Naive thymus-derived CD8-positive, alpha-beta T cell (primary cell): ENCODE data around the gene B3GNT8. TPM values are rescaled to one million over a fixed set of nuclear protein-coding genes. Genes with fewer than 3 reads are reported as not detected.
"Not testable (repeated sequence)": the region's sequence is repeated elsewhere in the genome, so short reads cannot be mapped to it uniquely, and the experiment has no call there.

Source experiments
- ATAC-seq, 2 donors: fragments of 150-1000 bp; cut with Tn5 transposase in 1 of 2; sonication (Bioruptor Pico), chemical (Tn5 transposase) in 1 of 2; 1 replicate in 1 of 2; 2 replicates in 1 of 2; pipeline ENCODE4 v1.10.0; 2021; ENCODE audit warnings: mild to moderate bottlenecking in 2 of 2, moderate library complexity in 2 of 2
- POLR2A ChIA-PET: fragments of 350-600 bp; sonication (Branson Sonifier 250); formaldehyde crosslinking; loops from one replicate; lab custom pipeline; 2021; ENCODE audit warnings: antibody characterized with exemption; lab: Charles Lee
- DNase-seq, 10 donors: peaks; one replicate each; pipeline versions ENCODE4 v3.0.0 to v3.0.0-alpha.2; 2020 to 2022
- H3K27ac Mint-ChIP-seq, 10 donors: one replicate each; pipeline ENCODE4 v1.8.0; 2020 to 2022; ENCODE audit warnings: mild to moderate bottlenecking in 10 of 10, mixed read lengths in 10 of 10, moderate library complexity in 4 of 10, inconsistent platforms in 1 of 10
- H3K27me3 Mint-ChIP-seq, 5 donors: one replicate each; pipeline ENCODE4 v1.8.0; 2021 to 2022; ENCODE audit warnings: mixed read lengths in 5 of 5
- H3K36me3 Mint-ChIP-seq, 3 donors: one replicate each; pipeline ENCODE4 v1.8.0; 2020 to 2022; ENCODE audit warnings: mixed read lengths in 3 of 3, mild to moderate bottlenecking in 2 of 3, inconsistent platforms in 1 of 3
- H3K4me1 Mint-ChIP-seq, 4 donors: one replicate each; pipeline ENCODE4 v1.8.0; 2021 to 2022; ENCODE audit warnings: mixed read lengths in 4 of 4
- H3K4me3 Mint-ChIP-seq, 10 donors: one replicate each; pipeline ENCODE4 v1.8.0; 2020 to 2022; ENCODE audit warnings: mild to moderate bottlenecking in 10 of 10, mixed read lengths in 10 of 10, moderate library complexity in 6 of 10, inconsistent platforms in 1 of 10
- H3K9me3 Mint-ChIP-seq, 9 donors: one replicate each; pipeline ENCODE4 v1.8.0; 2020 to 2022; ENCODE audit warnings: mixed read lengths in 9 of 9, mild to moderate bottlenecking in 3 of 9, inconsistent platforms in 1 of 9, moderate library complexity in 1 of 9
- polyA plus RNA-seq, 3 donors: library from polyadenylated mRNA; unstranded; fragments of 300-500 nt; fragmentation: Illumina TruSeq; gene quantifications; one replicate each; pipeline ENCODE4 v1.2.3, GENCODE V29; 2021
- total RNA-seq, 8 experiments: library from RNA in 2 of 8; stranded (reverse) in 2 of 8; gene quantifications; one replicate each; pipeline ENCODE4 v1.2.3 and lab custom pipeline; 2021 to 2026

B3GNT8 gene
- total and polyA plus RNA-seq, 5 experiments from 2014 or later: 0.33 to 1.1 (median 0.41) TPM

DNA sequence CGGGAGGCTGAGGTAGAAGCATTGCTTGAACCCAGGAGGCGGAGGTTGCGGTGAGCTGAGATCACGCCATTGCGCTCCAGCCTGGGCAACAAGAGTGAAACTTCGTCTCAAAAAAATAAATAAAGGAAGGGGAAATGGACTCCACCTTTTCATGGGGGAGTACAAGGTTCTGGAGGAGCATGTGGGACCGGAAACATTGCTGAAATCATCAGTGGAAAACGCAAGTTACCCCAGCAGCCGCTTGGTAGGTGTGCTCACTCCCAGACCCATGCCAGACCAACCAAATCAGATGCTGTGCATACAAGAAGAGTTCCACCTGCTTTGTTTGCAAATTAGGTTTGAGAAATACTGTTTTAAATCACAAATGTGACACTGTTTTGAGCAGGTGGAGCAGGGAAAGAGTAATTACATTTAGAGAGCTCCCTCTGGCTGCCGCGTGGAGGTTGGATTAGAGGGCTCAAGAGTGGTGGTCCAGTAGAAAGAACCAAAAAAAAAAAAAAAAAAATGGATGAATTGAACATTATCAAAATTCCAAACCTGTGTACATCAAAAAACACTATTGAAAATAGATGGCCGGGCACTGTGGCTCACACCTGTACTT is 20.7 kb upstream of the B3GNT8 start:
- Mint-ChIP-seq H3K4me3 (peak overlapping the region in 6 of 10 donors; percentile 12 to 48 (median 28)), H3K36me3 (no peaks in the 10 kb centered on the region), H3K27me3 (peaks cover 2 to 31% (median 18%) of the 10 kb centered on the region in 5 donors), H3K27ac (no peak overlapping the region), H3K9me3 (no peaks in the 10 kb centered on the region), H3K4me1 (peaks cover 6 to 16% (median 13%) of the 10 kb centered on the region in 4 donors)
- ATAC-seq: no peak
- POLR2A ChIA-PET: interaction anchor here (1.0 to 2.0 kb wide), 5 partner anchors 9 to 149 kb away, joined by 3 to 16 read pairs (median 4); no protein-coding TSS in a partner anchor
- no peak for DNase-seq

DNA sequence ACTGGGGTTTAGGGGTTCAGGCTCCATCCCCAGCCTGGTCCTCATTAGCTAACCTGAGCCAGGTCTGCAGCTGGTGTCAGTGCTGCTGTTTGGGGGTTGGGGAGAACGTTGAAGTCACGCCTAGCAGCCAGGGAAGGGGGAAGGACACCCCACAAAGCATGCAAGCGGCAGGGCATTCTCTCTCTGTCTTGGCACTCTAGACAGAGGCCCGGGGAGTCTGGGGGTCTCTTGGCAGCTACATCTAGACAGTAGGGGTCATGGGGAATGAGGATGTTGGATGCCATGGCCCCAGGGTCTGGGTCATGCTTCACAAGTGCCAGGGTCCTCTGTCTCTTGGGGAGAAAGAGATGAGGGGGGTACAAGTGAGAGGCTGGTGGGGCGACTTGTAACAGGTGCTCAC is 18.4 kb upstream of the B3GNT8 start:
- POLR2A ChIA-PET: interaction anchor here (0.7 kb wide), 1 partner anchor 82 kb away, joined by 5 read pairs; the partner anchor contains the start of gene B9D2
- H3K27ac Mint-ChIP-seq: no peak overlapping the region
- ATAC-seq (no peak), DNase-seq (no peak)
- peaks cover 2 to 31% (median 18%) of the 10 kb centered on the region in 5 donors for H3K27me3 Mint-ChIP-seq
- no peaks in the 10 kb centered on the region for H3K36me3 Mint-ChIP-seq
- H3K9me3 Mint-ChIP-seq: no peaks in the 10 kb centered on the region
- no peak overlapping the region for H3K4me3 Mint-ChIP-seq
- H3K4me1 Mint-ChIP-seq: peaks cover 7 to 18% (median 13%) of the 10 kb centered on the region in 4 donors

DNA sequence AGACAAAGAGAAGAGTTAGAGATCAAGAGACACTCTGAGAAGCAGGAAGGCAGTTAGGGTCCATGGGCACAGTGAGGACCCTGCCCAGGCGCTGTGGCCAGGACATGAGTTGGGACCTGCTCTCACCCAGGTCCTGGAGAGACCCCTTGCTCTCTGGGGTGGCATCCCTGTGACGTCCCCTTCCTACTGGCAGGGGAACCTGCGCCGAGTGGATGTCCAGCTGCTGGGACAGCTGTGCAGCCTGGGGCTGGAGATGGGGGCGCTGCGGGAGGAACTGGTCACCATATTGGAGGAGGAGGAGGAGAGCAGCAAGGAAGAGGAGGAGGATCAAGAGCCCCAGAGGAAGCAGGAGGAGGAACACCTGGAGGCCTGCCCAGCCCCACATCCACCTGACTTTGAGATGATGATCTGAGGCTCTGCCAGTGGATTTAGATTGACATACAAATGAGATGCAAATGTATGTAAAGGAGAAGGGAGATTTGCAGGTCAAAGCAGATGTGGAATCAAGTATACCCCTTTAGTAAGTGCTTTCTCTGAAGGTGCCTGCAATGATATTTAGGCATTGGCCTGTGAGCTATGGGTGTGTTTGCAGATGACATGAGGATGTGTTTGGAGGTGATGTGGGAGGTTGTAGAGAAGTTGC is 16.8 kb upstream of the B3GNT8 start:
- Mint-ChIP-seq H3K4me1 (peaks cover 4 to 15% (median 5%) of the 10 kb centered on the region in 4 donors), H3K9me3 (no peaks in the 10 kb centered on the region), H3K27me3 (peaks cover 2 to 22% (median 13%) of the 10 kb centered on the region in 5 donors), H3K27ac (peak overlapping the region in 3 of 10 donors; percentile 38 to 56 (median 50)), H3K4me3 (no peak overlapping the region), H3K36me3 (no peaks in the 10 kb centered on the region)
- no peak for ATAC-seq
- POLR2A ChIA-PET: no interaction called here
- no peak for DNase-seq

DNA sequence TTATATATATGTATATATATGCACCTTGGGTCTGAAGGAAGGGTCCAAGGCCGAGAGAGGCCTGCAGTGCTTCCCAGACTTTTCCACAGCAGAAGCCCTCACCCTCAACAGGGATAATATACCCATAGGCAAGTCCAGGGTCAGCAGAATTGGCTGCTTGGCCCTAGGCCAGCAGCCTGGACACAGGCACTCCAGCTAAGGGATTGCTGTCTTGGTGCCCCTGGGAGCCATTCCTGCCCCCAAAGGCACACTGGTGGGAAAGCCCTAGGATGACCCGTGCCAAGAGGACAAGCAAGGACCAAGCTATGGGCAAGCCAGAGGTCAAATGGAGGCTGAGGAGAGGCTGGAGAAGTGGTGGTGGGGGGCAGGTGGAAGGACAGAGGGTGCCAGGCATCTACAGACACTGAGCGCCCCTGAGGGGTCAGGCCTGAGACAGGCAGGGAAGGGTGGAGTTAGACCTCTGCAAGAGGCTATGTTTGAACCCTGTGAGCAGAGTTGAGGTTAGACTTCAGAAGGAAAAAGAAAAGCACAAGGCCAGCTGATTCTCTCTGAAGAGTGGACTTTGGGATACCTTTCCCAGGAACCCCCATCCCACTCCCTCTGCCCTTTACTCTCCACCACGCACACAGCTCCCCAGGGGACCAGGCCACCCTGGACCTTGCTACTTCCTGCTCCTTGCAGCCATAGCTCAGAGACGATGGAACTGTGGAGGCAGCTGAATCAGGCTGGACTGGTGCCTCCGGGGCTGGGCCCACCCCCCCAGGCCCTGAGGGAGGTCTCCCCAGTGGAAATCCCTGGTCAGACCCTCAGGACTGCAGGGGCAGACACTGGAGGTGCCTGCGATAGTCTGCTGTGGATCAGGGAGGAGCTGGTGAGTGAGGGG is 15.5 kb upstream of the B3GNT8 start, which contains the start of gene ERICH4:
ERICH4 (plus strand) TSS at position 684 of the 883 bp plus-strand sequence; CDS start at position 698, 14 bp downstream.
- ATAC-seq (no peak), DNase-seq (no peak)
- Mint-ChIP-seq H3K27ac (peak within 1 kb of the TSS in 3 of 10 donors; percentile 38 to 60 (median 56)), H3K9me3 (no peaks in the 10 kb centered on the region), H3K4me1 (peaks cover 5 to 20% (median 9%) of the 10 kb centered on the region in 4 donors), H3K4me3 (no peak within 1 kb of the TSS), H3K27me3 (peaks cover 2 to 18% (median 13%) of the 10 kb centered on the region in 5 donors), H3K36me3 (peaks cover 0 to 2% (median 0%) of the 10 kb centered on the region in 3 donors)
- POLR2A ChIA-PET: interaction anchor here (0.6 to 1.0 kb wide), 3 partner anchors 44 to 826 kb away, joined by 3 to 6 read pairs (median 3); partner anchors contain the start of gene CIC

DNA sequence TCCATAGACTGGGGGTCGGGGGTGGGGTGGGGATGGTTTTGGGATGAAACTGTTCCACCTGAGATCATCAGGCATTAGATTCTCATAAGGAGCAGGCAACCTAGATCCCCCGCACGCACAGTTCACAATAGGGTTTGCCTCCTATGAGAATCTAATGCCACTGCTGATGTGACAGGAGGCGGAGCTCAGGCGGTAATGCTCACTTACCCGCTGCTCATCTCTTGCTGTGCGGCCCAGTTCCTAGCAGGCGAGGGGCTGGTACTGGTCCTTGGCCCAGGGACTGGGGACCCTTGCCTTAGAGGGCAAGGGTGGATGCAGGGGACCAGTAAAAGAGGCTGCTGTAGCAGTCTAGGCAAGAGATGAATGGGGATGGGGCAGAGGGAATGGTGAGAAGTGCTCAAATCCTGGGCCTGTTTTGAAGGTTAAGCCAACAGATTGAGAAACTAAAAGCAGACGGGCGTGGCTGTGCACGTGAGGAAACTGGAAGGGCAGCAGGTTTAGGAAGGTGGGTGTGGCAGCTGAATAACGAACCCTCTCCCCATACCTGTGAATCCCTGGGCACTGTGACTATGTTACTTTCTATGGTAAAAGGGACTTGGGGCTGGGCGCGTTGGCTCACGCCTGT is 14.3 kb upstream of the B3GNT8 start:
- Mint-ChIP-seq H3K27ac (peak overlapping the region in 3 of 10 donors; percentile 25 to 59 (median 33)), H3K36me3 (peaks cover 0 to 9% (median 0%) of the 10 kb centered on the region in 3 donors), H3K9me3 (no peaks in the 10 kb centered on the region), H3K4me3 (no peak overlapping the region), H3K27me3 (peaks cover 0 to 11% (median 5%) of the 10 kb centered on the region in 5 donors), H3K4me1 (peaks cover 9 to 21% (median 12%) of the 10 kb centered on the region in 4 donors)
- no peak for ATAC-seq
- POLR2A ChIA-PET: no interaction called here
- DNase-seq: no peak

DNA sequence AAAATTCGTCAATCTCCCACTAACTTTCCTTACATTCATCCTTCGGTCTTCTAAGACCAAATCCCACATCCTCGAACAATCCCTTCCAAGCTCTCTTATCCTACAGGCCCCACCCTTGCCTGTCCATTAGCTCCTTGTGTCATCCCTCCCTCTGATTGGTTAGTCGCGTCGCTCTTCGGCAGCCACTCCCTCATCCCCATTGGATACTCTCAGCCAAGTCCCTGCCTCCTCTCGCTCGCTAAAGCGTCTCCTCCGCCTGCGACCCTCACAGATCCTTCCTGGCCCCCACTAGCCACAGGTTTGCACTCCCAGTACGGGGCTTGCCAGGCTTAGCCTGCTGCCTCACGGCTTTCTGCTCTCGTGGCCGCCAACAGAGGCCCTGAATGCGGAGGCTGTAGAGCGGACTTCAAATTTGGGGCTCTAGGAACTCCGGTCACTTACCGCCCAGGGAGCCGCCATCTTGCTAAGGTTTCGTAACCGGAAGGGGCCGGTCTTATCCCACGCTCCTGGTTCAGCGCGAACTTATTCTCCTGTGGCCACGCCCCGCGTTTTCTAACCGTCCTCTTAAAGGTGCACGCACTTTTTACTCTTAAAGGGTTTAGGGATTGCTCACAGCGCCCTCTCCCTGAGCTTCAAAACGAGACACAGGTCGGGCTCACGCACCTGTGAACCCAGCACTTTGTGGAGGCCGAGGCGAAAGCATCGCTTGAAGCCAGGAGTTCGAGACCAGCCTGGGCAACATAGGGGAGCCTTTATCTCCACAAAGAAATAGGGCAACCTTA is 12.5 kb upstream of the B3GNT8 start, which contains the start of gene DMAC2:
DMAC2 (minus strand) TSS at position 472 of the 782 bp plus-strand sequence; CDS start at position 459, 13 bp downstream.
- Mint-ChIP-seq H3K9me3 (no peaks in the 10 kb centered on the region), H3K27ac (peak within 1 kb of the TSS in 6 of 10 donors; percentile 48 to 85 (median 74)), H3K36me3 (peaks cover 0 to 23% (median 0%) of the 10 kb centered on the region in 3 donors), H3K4me1 (peaks cover 8 to 23% (median 13%) of the 10 kb centered on the region in 4 donors), H3K4me3 (peak within 1 kb of the TSS in 2 of 10 donors; percentile 24 to 29), H3K27me3 (peaks cover 0 to 9% (median 0%) of the 10 kb centered on the region in 5 donors)
- POLR2A ChIA-PET: interaction anchor here (0.6 to 2.2 kb wide), 14 partner anchors 8 to 1153 kb away, joined by 3 to 20 read pairs (median 6); partner anchors contain the start of genes B3GNT8, B9D2, CCDC97 and HNRNPUL1
- DNase-seq (peak; percentile 80 to 96 (median 90)), ATAC-seq (peak; percentile 98 to 99)

DNA sequence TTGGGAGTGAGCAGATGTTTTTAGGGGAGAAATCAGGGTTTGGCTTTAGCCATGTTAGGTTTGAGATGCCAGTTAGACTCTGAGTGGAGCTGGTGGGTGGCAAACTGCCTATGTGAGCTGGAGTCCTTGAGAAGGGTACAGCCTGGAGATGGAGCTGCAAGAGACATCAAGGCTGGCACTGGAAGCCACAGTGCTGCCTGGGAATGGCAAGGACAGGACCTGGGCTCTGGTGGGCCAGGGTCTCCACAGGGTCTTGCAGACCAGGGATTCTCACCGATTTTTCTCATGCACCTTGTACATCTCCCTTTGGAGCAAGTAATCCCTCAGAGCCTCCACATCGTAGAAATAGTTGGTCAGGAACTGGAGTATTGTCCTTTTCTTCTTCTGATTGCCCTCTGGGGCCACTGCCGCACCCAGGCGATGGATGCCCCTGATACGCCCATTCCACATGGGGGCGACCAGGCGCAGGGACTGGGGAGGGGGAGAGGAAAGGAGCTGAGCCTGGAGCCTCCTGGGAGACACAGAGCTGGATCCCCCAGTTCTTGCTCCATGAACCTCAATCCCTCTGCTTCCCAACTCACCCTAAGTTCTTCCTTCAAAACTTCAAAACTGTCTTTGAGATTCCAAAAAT is 10.9 kb upstream of the B3GNT8 start:
- H3K27me3 Mint-ChIP-seq: peaks cover 0 to under 1% (median 0%) of the 10 kb centered on the region in 5 donors
- H3K27ac Mint-ChIP-seq: peak overlapping the region in 4 of 10 donors; percentile 74 to 85 (median 84)
- ATAC-seq (no peak), DNase-seq (no peak)
- H3K4me3 Mint-ChIP-seq: peak overlapping the region in 6 of 10 donors; percentile 24 to 74 (median 55)
- H3K9me3 Mint-ChIP-seq: no peaks in the 10 kb centered on the region
- POLR2A ChIA-PET: interaction anchor here (0.7 kb wide), 1 partner anchor 127 kb away, joined by 7 read pairs; no protein-coding TSS in a partner anchor
- H3K4me1 Mint-ChIP-seq: peaks cover 8 to 25% (median 14%) of the 10 kb centered on the region in 4 donors
- peaks cover 0 to 35% (median 0%) of the 10 kb centered on the region in 3 donors for H3K36me3 Mint-ChIP-seq

DNA sequence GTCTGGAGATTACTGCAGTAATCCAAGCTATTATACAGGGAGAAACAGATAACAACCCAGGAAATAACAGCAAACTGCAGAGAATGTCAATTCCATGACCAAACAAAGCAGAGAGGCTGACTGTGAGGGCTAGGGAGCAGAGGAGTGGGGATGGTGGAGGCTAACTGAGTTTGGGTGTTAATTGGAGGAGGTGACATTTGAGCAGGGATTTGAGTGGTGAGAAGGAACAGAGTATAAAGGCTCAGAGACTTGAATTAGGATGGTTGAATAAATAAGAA is 9.4 kb upstream of the B3GNT8 start:
- H3K36me3 Mint-ChIP-seq: peaks cover 0 to 48% (median 3%) of the 10 kb centered on the region in 3 donors
- H3K4me1 Mint-ChIP-seq: peaks cover 10 to 25% (median 14%) of the 10 kb centered on the region in 4 donors
- H3K27ac Mint-ChIP-seq: peak overlapping the region in 3 of 10 donors; percentile 30 to 77 (median 51)
- H3K27me3 Mint-ChIP-seq: no peaks in the 10 kb centered on the region
- DNase-seq: no peak
- H3K4me3 Mint-ChIP-seq: peak overlapping the region in 2 of 10 donors; percentile 20 to 58
- H3K9me3 Mint-ChIP-seq: no peaks in the 10 kb centered on the region
- POLR2A ChIA-PET: interaction anchor here (0.6 kb wide), 1 partner anchor 1293 kb away, joined by 3 read pairs; no protein-coding TSS in a partner anchor
- no peak for ATAC-seq

DNA sequence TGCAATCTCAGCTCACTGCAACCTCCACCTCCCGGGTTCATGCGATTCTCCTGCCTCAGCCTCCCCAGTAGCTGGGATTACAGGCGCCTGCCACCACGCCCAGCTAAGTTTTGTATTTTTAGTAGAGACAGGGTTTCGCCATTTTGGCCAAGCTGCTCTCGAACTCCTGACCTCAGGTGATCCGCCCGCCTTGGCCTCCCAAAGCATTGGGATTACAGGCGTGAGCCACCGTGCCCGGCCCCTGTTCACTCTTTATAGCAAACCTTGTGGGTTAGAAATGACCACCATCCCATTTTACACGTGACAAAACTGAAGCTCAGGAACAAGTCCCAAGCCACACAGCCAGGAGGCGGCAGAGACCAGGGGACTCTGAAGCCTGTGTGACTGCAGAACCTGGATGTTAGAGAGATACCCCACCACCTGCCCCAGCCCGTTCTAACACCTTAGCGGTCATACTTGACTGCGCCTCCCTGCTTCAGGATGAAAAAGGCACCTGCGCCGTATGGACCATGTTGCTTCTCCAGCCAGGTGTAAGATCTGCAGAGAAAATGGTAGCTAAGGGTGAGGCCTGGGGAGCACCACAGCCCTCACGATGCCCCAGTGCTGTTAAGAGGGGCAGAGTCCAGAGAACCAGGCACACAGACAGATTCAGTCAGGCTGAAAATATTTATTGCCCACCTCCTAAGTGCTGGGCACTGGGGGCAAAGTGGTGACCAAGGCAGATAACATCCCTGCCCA is 8.9 kb upstream of the B3GNT8 start:
- H3K27me3 Mint-ChIP-seq: no peaks in the 10 kb centered on the region
- H3K4me3 Mint-ChIP-seq: peak overlapping the region in 1 of 10 donors; percentile 14
- POLR2A ChIA-PET: interaction anchor here (0.6 kb wide), 2 partner anchors 866 to 1292 kb away, joined by 3 read pairs; no protein-coding TSS in a partner anchor
- ATAC-seq (no peak), DNase-seq (no peak)
- H3K4me1 Mint-ChIP-seq: peaks cover 10 to 29% (median 15%) of the 10 kb centered on the region in 4 donors
- H3K9me3 Mint-ChIP-seq: no peaks in the 10 kb centered on the region
- peak overlapping the region in 2 of 10 donors; percentile 21 to 51 for H3K27ac Mint-ChIP-seq
- H3K36me3 Mint-ChIP-seq: peaks cover 0 to 53% (median 3%) of the 10 kb centered on the region in 3 donors

DNA sequence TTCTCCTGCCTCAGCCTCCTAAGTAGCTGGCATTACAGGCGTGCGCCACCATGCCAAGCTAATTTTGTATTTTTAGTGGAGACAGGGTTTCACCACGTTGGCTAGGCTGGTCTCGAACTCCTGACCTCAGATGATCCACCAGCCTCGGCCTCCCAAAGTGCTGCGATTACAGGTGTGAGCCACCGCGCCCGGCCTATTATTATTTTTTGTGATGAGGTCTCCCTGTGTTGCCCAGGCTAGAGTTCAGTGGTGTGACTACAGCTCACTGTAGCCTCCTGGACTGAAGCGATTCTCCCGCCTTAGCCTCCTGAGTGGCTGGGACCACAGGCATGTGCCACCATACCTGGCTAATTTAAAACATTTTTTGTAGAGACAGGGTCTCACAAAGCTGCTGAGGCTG is 8.2 kb upstream of the B3GNT8 start:
- POLR2A ChIA-PET: interaction anchor here (0.6 to 0.9 kb wide), 3 partner anchors 126 to 865 kb away, joined by 3 read pairs; partner anchors contain the start of gene ZNF574
- Mint-ChIP-seq H3K27ac (peak overlapping the region in 1 of 10 donors; percentile 33), H3K36me3 (peaks cover 0 to 55% (median 3%) of the 10 kb centered on the region in 3 donors), H3K4me1 (peaks cover 10 to 27% (median 15%) of the 10 kb centered on the region in 4 donors)
- not testable (repeated sequence) for H3K27me3 Mint-ChIP-seq, H3K4me3 Mint-ChIP-seq, DNase-seq, H3K9me3 Mint-ChIP-seq, ATAC-seq
